GM23248 (cell line): ENCODE measurements around the gene SERPINB4.

Source experiments
- EZH2 ChIP-seq: fragments of 200-600 bp; sonication (generic); IDR thresholded peaks from 2 replicates; pipeline ENCODE4 v1.6.1; 2018; ENCODE audit warnings: antibody characterized with exemption, mild to moderate bottlenecking; ENCODE audit not compliant: insufficient read depth, poor library complexity, severe bottlenecking
- EZH2phosphoT487 ChIP-seq: fragments of 200-600 bp; sonication (generic); IDR thresholded peaks from 2 replicates; pipeline ENCODE4 v1.6.1; 2018; ENCODE audit warnings: antibody characterized with exemption, moderate library complexity, mild to moderate bottlenecking, low read depth; ENCODE audit not compliant: insufficient read depth

- TF ChIP-seq EZH2 (no peak), EZH2phosphoT487 (no peak)
Observed at GRCh38 chr18:63606526-63606925, 37.5 kb downstream of the SERPINB4 start.
